HCT116 (cell line): ENCODE measurements around the gene RHOG. TPM values are rescaled to one million over a fixed set of nuclear protein-coding genes. Genes with fewer than 3 reads are reported as not detected.

Source experiments
- ATAC-seq: fragments of 200-7000 bp; cut with Tn5 transposase; 2 replicates; pipeline ENCODE4 v1.9.1; 2020; ENCODE audit warnings: mild to moderate bottlenecking, moderate library complexity
- BruUV-seq: library from RNA; stranded (reverse); fragments of 400-500 nt; replicated peaks from 2 replicates; lab custom pipeline; 2021; lab: Mats Ljungman, UMichigan
- CTCF ChIA-PET: fragments of 300-600 bp; sonication (Branson Sonifier 250); formaldehyde crosslinking; loops from one replicate; lab custom pipeline; 2021; ENCODE audit warnings: antibody characterized with exemption; lab: Charles Lee
- POLR2A ChIA-PET: fragments of 300-600, 350-600 bp; sonication (Branson Sonifier 250); formaldehyde crosslinking; loops from one replicate; lab custom pipeline; 2021; ENCODE audit warnings: antibody characterized with exemption; lab: Charles Lee
- RAD21 ChIA-PET, 2 experiments: fragments of 300-600 bp; sonication (Branson Sonifier 250); formaldehyde crosslinking; loops; one replicate each; lab custom pipeline; 2023; ENCODE audit warnings: low total read pairs in 2 of 2; ENCODE audit not compliant: uncharacterized antibody in 2 of 2, unreplicated experiment in 2 of 2, low non-redundant PET in 1 of 2; lab: Charles Lee
- DNase-seq: peaks from one replicate; pipeline ENCODE4 v3.0.0-alpha.2; 2010; ENCODE audit warnings: low read depth, low spot score
- H2AFZ ChIP-seq: fragments of 200-600 bp; shearing (Covaris generic), sonication (generic); 2 replicates; pipeline ENCODE4 v1.6.1; 2017; ENCODE audit warnings: low read depth, mixed run types, mixed read lengths, antibody characterized with exemption, low read length; ENCODE audit not compliant: poor library complexity, severe bottlenecking
- H3K27ac ChIP-seq: 2 replicates; pipeline ENCODE4 v1.5.1; 2012; ENCODE audit warnings: low read depth, low read length
- H3K27me3 ChIP-seq: fragments of 200-600 bp; sonication (generic); 2 replicates; pipeline ENCODE4 v1.6.1; 2016; ENCODE audit warnings: mixed run types, low read length, mixed read lengths; ENCODE audit not compliant: insufficient read depth
- H3K36me3 ChIP-seq, 2 experiments: fragments of 200-500 bp in 1 of 2; fragments of 200-600 bp in 1 of 2; sonication (Bioruptor generic) in 1 of 2; sonication (generic) in 1 of 2; 2 replicates each; pipeline versions ENCODE4 v1.5.1 to v1.6.1; 2014 to 2016; ENCODE audit warnings: low read length in 2 of 2, inconsistent platforms in 1 of 2, mixed read lengths in 1 of 2, mixed run types in 1 of 2; ENCODE audit not compliant: insufficient read depth in 2 of 2, control insufficient read depth in 1 of 2
- H3K4me1 ChIP-seq, 2 experiments: fragments of 200-600 bp in 1 of 2; sonication (generic) in 1 of 2; 2 replicates each; pipeline versions ENCODE4 v1.5.1 to v1.6.1; 2012 to 2017; ENCODE audit warnings: low read length in 2 of 2, inconsistent platforms in 1 of 2, mild to moderate bottlenecking in 1 of 2, mixed read lengths in 1 of 2, mixed run types in 1 of 2, moderate library complexity in 1 of 2; ENCODE audit not compliant: insufficient read depth in 2 of 2, control insufficient read depth in 1 of 2
- H3K4me2 ChIP-seq: fragments of 200-600 bp; sonication (generic); 2 replicates; pipeline ENCODE4 v1.6.1; 2017; ENCODE audit warnings: mixed run types, low read length, mixed read lengths
- H3K4me3 ChIP-seq, 2 experiments: fragments of 200-600 bp in 1 of 2; sonication (generic) in 1 of 2; replicated peaks in 1 of 2; 2 replicates each; pipeline ENCODE4 v1.5.1; 2011 to 2016; ENCODE audit warnings: low read length in 2 of 2, control low read depth in 1 of 2, low read depth in 1 of 2, mild to moderate bottlenecking in 1 of 2, mixed read lengths in 1 of 2, mixed run types in 1 of 2
- H3K79me2 ChIP-seq: fragments of 200-600 bp; sonication (generic); 2 replicates; pipeline ENCODE4 v1.6.1; 2017; ENCODE audit warnings: mild to moderate bottlenecking, mixed run types, low read length, moderate library complexity, mixed read lengths; ENCODE audit not compliant: insufficient read depth
- H3K9ac ChIP-seq: fragments of 200-600 bp; sonication (generic); 2 replicates; pipeline ENCODE4 v1.6.1; 2016; ENCODE audit warnings: low read length, mixed read lengths
- H3K9me2 ChIP-seq: fragments of 200-600 bp; sonication (generic), shearing (Covaris generic); 2 replicates; pipeline ENCODE4 v1.6.1; 2017; ENCODE audit warnings: mixed run types, mild to moderate bottlenecking, moderate library complexity; ENCODE audit not compliant: insufficient read depth
- H3K9me3 ChIP-seq, 2 experiments: fragments of 200-500 bp in 1 of 2; fragments of 200-600 bp in 1 of 2; sonication (Bioruptor generic) in 1 of 2; sonication (generic) in 1 of 2; 2 replicates each; pipeline ENCODE4 v1.6.1; 2014 to 2017; ENCODE audit warnings: low read length in 2 of 2, mixed read lengths in 2 of 2, inconsistent platforms in 1 of 2, low read depth in 1 of 2, mild to moderate bottlenecking in 1 of 2, mixed run types in 1 of 2, moderate library complexity in 1 of 2; ENCODE audit not compliant: control insufficient read depth in 1 of 2, insufficient read depth in 1 of 2
- H4K20me1 ChIP-seq: fragments of 200-600 bp; sonication (generic), shearing (Covaris generic); 2 replicates; pipeline ENCODE4 v1.6.1; 2017; ENCODE audit warnings: mixed run types, mild to moderate bottlenecking, moderate library complexity; ENCODE audit not compliant: insufficient read depth
- CBX3 ChIP-seq: IDR thresholded peaks from 2 replicates; pipeline ENCODE4 v1.6.1; 2012; ENCODE audit warnings: low read depth
- CEBPB ChIP-seq: IDR thresholded peaks from 2 replicates; pipeline ENCODE4 v1.6.1; 2012; ENCODE audit warnings: low read depth
- CTCF ChIP-seq, 3 experiments: fragments of 200-600 bp in 1 of 3; sonication (generic) in 1 of 3; IDR thresholded peaks in 2 of 3; conservative IDR thresholded peaks in 1 of 3; 2 replicates each; pipeline ENCODE4 v1.5.1; 2012 to 2017; ENCODE audit warnings: low read depth in 2 of 3, low read length in 2 of 3, antibody characterized with exemption in 1 of 3, borderline replicate concordance in 1 of 3, control low read depth in 1 of 3, mild to moderate bottlenecking in 1 of 3, mixed read lengths in 1 of 3, mixed run types in 1 of 3, moderate library complexity in 1 of 3; ENCODE audit not compliant: insufficient read depth in 1 of 3
- ELF1 ChIP-seq: IDR thresholded peaks from 2 replicates; pipeline ENCODE4 v1.6.1; 2012; ENCODE audit warnings: low read depth, borderline replicate concordance
- EZH2 ChIP-seq: fragments of 200-600 bp; sonication (generic); IDR thresholded peaks from 2 replicates; pipeline ENCODE4 v1.6.1; 2017; ENCODE audit warnings: antibody characterized with exemption, mixed run types
- EZH2phosphoT487 ChIP-seq: fragments of 200-600 bp; IDR thresholded peaks from 2 replicates; pipeline ENCODE4 v1.6.1; 2018; ENCODE audit warnings: antibody characterized with exemption, borderline replicate concordance
- JUND ChIP-seq: IDR thresholded peaks from 2 replicates; pipeline ENCODE4 v1.6.1; 2012
- MAX ChIP-seq: IDR thresholded peaks from 2 replicates; pipeline ENCODE4 v1.6.1; 2012
- POLR2A ChIP-seq: IDR thresholded peaks from 2 replicates; pipeline ENCODE4 v1.7.0; 2011; ENCODE audit warnings: borderline replicate concordance; ENCODE audit not compliant: insufficient read depth, insufficient read length; ENCODE audit errors: extremely low read depth
- POLR2AphosphoS5 ChIP-seq: IDR thresholded peaks from 2 replicates; pipeline ENCODE4 v1.6.1; 2011; ENCODE audit warnings: mild to moderate bottlenecking, low read depth, low read length, moderate library complexity
- REST ChIP-seq: IDR thresholded peaks from 2 replicates; pipeline ENCODE4 v1.6.1; 2012; ENCODE audit warnings: low read depth
- SIN3A ChIP-seq: IDR thresholded peaks from 2 replicates; pipeline ENCODE4 v1.6.1; 2012; ENCODE audit warnings: low read depth
- SP1 ChIP-seq: IDR thresholded peaks from 2 replicates; pipeline ENCODE4 v1.6.1; 2012; ENCODE audit warnings: low read depth
- SRF ChIP-seq: IDR thresholded peaks from 2 replicates; pipeline ENCODE4 v1.6.1; 2012; ENCODE audit warnings: low read depth
- TCF7L2 ChIP-seq: IDR thresholded peaks from 2 replicates; pipeline ENCODE4 v1.7.0; 2011; ENCODE audit warnings: borderline replicate concordance, inconsistent platforms; ENCODE audit not compliant: insufficient read depth, insufficient read length; ENCODE audit errors: extremely low read depth
- ZBTB33 ChIP-seq: IDR thresholded peaks from 2 replicates; pipeline ENCODE4 v1.6.1; 2011; ENCODE audit warnings: mild to moderate bottlenecking, low read length, moderate library complexity; ENCODE audit not compliant: insufficient replicate concordance; ENCODE audit errors: extremely low read depth
- ZFX ChIP-seq: fragments of 450-650 bp; IDR thresholded peaks from 2 replicates; pipeline ENCODE4 v1.6.1; 2017
- intact Hi-C: fragments of 100-400 bp; cut with micrococcal nuclease; formaldehyde crosslinking; loops from 2 replicates; pipeline ENCODE4 v1.10.0; 2022
- total RNA-seq: library from RNA; stranded (reverse); gene quantifications from one replicate; pipeline ENCODE4 v1.2.1, GENCODE V29; 2021; ENCODE audit not compliant: unreplicated experiment

RHOG gene
- total RNA-seq, 1 experiment from 2014 or later: 49.1 TPM

- ATAC-seq: no peak
- BruUV-seq: no TSS peak
- H2AFZ ChIP-seq: no peak overlapping the region
- RAD21 ChIA-PET: no interaction called here
- H3K9me3 ChIP-seq: no peaks in the 10 kb centered on the region
- no peak overlapping the region for H3K4me3 ChIP-seq
- H4K20me1 ChIP-seq: no peaks in the 10 kb centered on the region
- TF ChIP-seq POLR2A (no peak), SIN3A (no peak), EZH2 (no peak), ZFX (no peak), CEBPB (no peak), TCF7L2 (no peak), CBX3 (no peak), SRF (no peak), JUND (no peak), POLR2AphosphoS5 (no peak), MAX (no peak), CTCF (IDR thresholded peaks at IDR 0.05 in 2 of 3, conservative IDR thresholded peaks at IDR 0.05 in 1 of 3; ENCODE audit: borderline replicate concordance in 1 of 3, insufficient read depth in 1 of 3, low read depth in 2 of 3, low read length in 2 of 3) (no peak), ZBTB33 (no peak), SP1 (no peak), REST (no peak), EZH2phosphoT487 (no peak), ELF1 (no peak)
- H3K4me1 ChIP-seq: peaks cover 5 to 19% of the 10 kb centered on the region in 2 experiments; a peak in 3 of 4 replicates
- no peak for DNase-seq
- no peak overlapping the region for H3K4me2 ChIP-seq
- intact Hi-C loops: no loop called here
- H3K9me2 ChIP-seq: no peaks in the 10 kb centered on the region
- no peak overlapping the region for H3K9ac ChIP-seq
- POLR2A ChIA-PET: interaction anchor here (0.6 kb wide), 1 partner anchor 13 kb away, joined by 3 read pairs; the partner anchor contains the start of gene NUP98
- no peaks in the 10 kb centered on the region for H3K79me2 ChIP-seq
- no peaks in the 10 kb centered on the region; a peak in 1 of 4 replicates for H3K36me3 ChIP-seq
- CTCF ChIA-PET: no interaction called here
- H3K27ac ChIP-seq: no peak overlapping the region
- H3K27me3 ChIP-seq: no peaks in the 10 kb centered on the region
Observed at GRCh38 chr11:3810951-3811350, 29.8 kb downstream of the RHOG start.
